Aorta (tissue), 5 donors: Measurements from ENCODE around the gene ZNF12. TPM values are rescaled to one million over a fixed set of nuclear protein-coding genes. Genes with fewer than 3 reads are reported as not detected.

ENCODE experiments used
- ATAC-seq: fragments of 200-7000 bp; cut with Tn5 transposase; one replicate; pipeline ENCODE4 v1.9.1; 2022; ENCODE audit warnings: moderate library complexity; ENCODE audit not compliant: low FRiP score
- DNase-seq, 2 donors: peaks; one replicate each; pipeline ENCODE4 v3.0.0-alpha.2; 2020
- H3K27ac ChIP-seq, 2 donors: one replicate each; pipeline ENCODE4 v1.5.1; 2013; ENCODE audit warnings: low read length in 2 of 2, mild to moderate bottlenecking in 2 of 2, moderate library complexity in 2 of 2, control low read depth in 1 of 2, inconsistent platforms in 1 of 2, low read depth in 1 of 2
- H3K27me3 ChIP-seq, 2 donors: one replicate each; pipeline ENCODE4 v1.6.1; 2013; ENCODE audit warnings: control low read depth in 1 of 2, low read length in 1 of 2, mild to moderate bottlenecking in 1 of 2, moderate library complexity in 1 of 2; ENCODE audit not compliant: insufficient read depth in 2 of 2, control insufficient read depth in 1 of 2
- H3K36me3 ChIP-seq, 2 donors: one replicate each; pipeline ENCODE4 v1.6.1; 2013; ENCODE audit warnings: control low read depth in 1 of 2, low read length in 1 of 2, mild to moderate bottlenecking in 1 of 2; ENCODE audit not compliant: insufficient read depth in 2 of 2, control insufficient read depth in 1 of 2
- H3K4me1 ChIP-seq, 2 donors: one replicate each; pipeline ENCODE4 v1.6.1; 2013; ENCODE audit warnings: low read length in 2 of 2, control low read depth in 1 of 2, mild to moderate bottlenecking in 1 of 2, moderate library complexity in 1 of 2; ENCODE audit not compliant: insufficient read depth in 2 of 2, control insufficient read depth in 1 of 2
- H3K4me3 ChIP-seq, 2 donors: one replicate each; pipeline ENCODE4 v1.5.1; 2013; ENCODE audit warnings: low read length in 2 of 2, control low read depth in 1 of 2, mild to moderate bottlenecking in 1 of 2
- H3K9me3 ChIP-seq: one replicate; pipeline ENCODE4 v1.6.1; 2013; ENCODE audit warnings: mild to moderate bottlenecking, low read length; ENCODE audit not compliant: control insufficient read depth
- WGBS, 2 donors: extraction: QIAGEN DNeasy Blood & Tissue Kit; methylation state at CpG; one replicate each; pipeline ENCODE4 v1.1.7; 2013; 5-methylcytosine and 5-hydroxymethylcytosine counted together
- intact Hi-C, 2 donors: fragments of 100-400 bp; cut with DNase I; formaldehyde crosslinking; loops; one replicate each; pipeline versions ENCODE4 v1.14.2 to v1.15.0; 2022
- polyA plus RNA-seq, 2 donors: library from polyadenylated mRNA; stranded (reverse); fragments of 200-250 nt; gene quantifications; one replicate each; pipeline ENCODE4 v1.2.3, GENCODE V29; 2013
- total RNA-seq, 2 donors: library from RNA; stranded (reverse); fragmentation: NEBNext Ultra II Directional; extraction: Animal tissue kit (Norgen Biotek cat#: 25700); gene quantifications; one replicate each; pipeline ENCODE4 v1.2.1, GENCODE V29; 2021
- donor health status: healthy with polysubstance abuse.
- donor health status: Bipolar disorder and iron deficiency.
- donor health status: DM: no; HTN: no; CAD: no.
- donor health status: DM: no; HTN: no; CAD: no.
- donor health status: DM: yes; HTN: yes; CAD: no.

The ZNF12 gene
- total and polyA plus RNA-seq, 4 donors, result 8.9 to 26.7 (median 20.3) TPM

DNA sequence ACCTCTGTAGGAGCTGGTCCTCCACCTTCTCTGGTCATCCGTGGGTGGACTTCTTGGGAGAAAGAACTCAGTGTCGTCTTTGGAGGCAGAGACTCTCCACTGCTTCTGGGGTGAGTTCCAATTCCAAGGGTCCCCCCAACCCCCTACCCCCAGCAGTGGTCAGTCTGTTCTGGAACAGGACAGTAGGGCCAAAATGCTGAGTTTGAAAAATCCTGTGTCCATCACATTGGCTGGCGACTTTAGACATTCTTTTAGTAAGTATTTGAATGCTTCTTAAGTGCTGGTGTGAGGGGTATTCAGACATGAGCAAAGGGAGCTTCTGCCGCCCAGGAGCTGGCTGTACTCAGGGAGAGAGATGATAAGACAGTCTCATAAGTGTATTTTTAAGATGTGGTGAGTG lies 67.7 kb downstream of the ZNF12 start:
- DNase-seq, result no peak
- 77 to 86% methylated on average over 4 of the region's 4 CpGs for WGBS, 2 donors
- H3K4me3 ChIP-seq, result no peak overlapping the region

More for the DNA sequence above, 67.7 kb downstream of the ZNF12 start:
- intact Hi-C loops, result no loop called here
- H3K4me1 ChIP-seq, result no peaks in the 10 kb centered on the region
- H3K36me3 ChIP-seq, result no peaks in the 10 kb centered on the region
- ATAC-seq, result no peak
- H3K27me3 ChIP-seq, result no peaks in the 10 kb centered on the region
- no peak overlapping the region for H3K27ac ChIP-seq
- no peaks in the 10 kb centered on the region for H3K9me3 ChIP-seq

Other genes with a start within 250 kb of the ZNF12 start
- gene KDELR2, start 222.8 kb downstream of the ZNF12 start, total RNA-seq, result 100 to 1,000 TPM; 137 to 138 TPM
- 100 to 1,000 TPM; 100 to 131 TPM for gene KDELR2, start 222.8 kb downstream of the ZNF12 start, polyA plus RNA-seq
- gene GRID2IP, start 155.5 kb downstream of the ZNF12 start, total RNA-seq, result under 1 TPM; 0.16 to 0.39 TPM
- gene GRID2IP, start 155.5 kb downstream of the ZNF12 start, polyA plus RNA-seq, result under 1 TPM in 1 of 2 donors, not detected in 1; 0.25 TPM
- gene ZDHHC4, start 129.5 kb downstream of the ZNF12 start, total RNA-seq, result 10 to 100 TPM; 33.8 to 36.2 TPM
- 10 to 100 TPM; 48.7 to 49.8 TPM for gene ZDHHC4, start 129.5 kb downstream of the ZNF12 start, polyA plus RNA-seq
- gene INTS15, start 116.9 kb downstream of the ZNF12 start, total RNA-seq, result 10 to 100 TPM; 22.1 to 27.0 TPM
- 10 to 100 TPM; 12.8 to 28.8 TPM for gene INTS15, start 116.9 kb downstream of the ZNF12 start, polyA plus RNA-seq
- gene ZNF853, start 91.3 kb downstream of the ZNF12 start, total RNA-seq, result 10 to 100 TPM; 10.9 to 12.2 TPM
- 1 to 10 TPM; 4.6 to 5.0 TPM for gene ZNF853, start 91.3 kb downstream of the ZNF12 start, polyA plus RNA-seq
- gene ZNF316, start 69.6 kb downstream of the ZNF12 start, total RNA-seq, result 10 to 100 TPM; 24.2 to 42.0 TPM
- gene ZNF316, start 69.6 kb downstream of the ZNF12 start, polyA plus RNA-seq, result 10 to 100 TPM in 1 of 2 donors, 1 to 10 TPM in 1; 5.6 to 29.1 TPM
- under 1 TPM; 0.21 to 0.39 TPM for gene RSPH10B2, start 47.2 kb upstream of the ZNF12 start, total RNA-seq
- not detected for gene RSPH10B2, start 47.2 kb upstream of the ZNF12 start, polyA plus RNA-seq
- 10 to 100 TPM; 60.1 to 74.4 TPM for gene CCZ1B, start 119.3 kb upstream of the ZNF12 start, total RNA-seq
- gene CCZ1B, start 119.3 kb upstream of the ZNF12 start, polyA plus RNA-seq, result 10 to 100 TPM; 16.8 to 38.0 TPM